Endothelial cell of umbilical vein (primary cell): ENCODE results near the gene SLC24A3.

Experiments used
- CTCF ChIP-seq, 2 donors: IDR thresholded peaks; 1 replicate in 1 of 2; 2 replicates in 1 of 2; pipeline ENCODE4 v1.5.1; 2011; ENCODE audit warnings: low read length in 2 of 2, mild to moderate bottlenecking in 2 of 2, moderate library complexity in 2 of 2, control low read depth in 1 of 2, inconsistent platforms in 1 of 2, low read depth in 1 of 2; ENCODE audit not compliant: insufficient read depth in 1 of 2; ENCODE audit errors: extremely low read depth in 1 of 2
- EZH2 ChIP-seq: IDR thresholded peaks from 2 replicates; pipeline ENCODE4 v1.6.1; 2012; ENCODE audit warnings: borderline replicate concordance, low read depth, mild to moderate bottlenecking, moderate library complexity, low read length, inconsistent platforms; ENCODE audit not compliant: severe bottlenecking
- FOS ChIP-seq: IDR thresholded peaks from 2 replicates; pipeline ENCODE4 v1.6.1; 2011; ENCODE audit warnings: mild to moderate bottlenecking, low read length, moderate library complexity, borderline replicate concordance; ENCODE audit not compliant: insufficient read depth
- JUN ChIP-seq: IDR thresholded peaks from 2 replicates; pipeline ENCODE4 v1.6.1; 2011; ENCODE audit warnings: borderline replicate concordance, low read depth; ENCODE audit not compliant: insufficient read length, insufficient read depth
- MAX ChIP-seq: IDR thresholded peaks from 2 replicates; pipeline ENCODE4 v1.6.1; 2011; ENCODE audit not compliant: insufficient read depth, insufficient read length
- MYC ChIP-seq: IDR thresholded peaks from one replicate; pipeline ENCODE4 v1.6.1; 2011; ENCODE audit warnings: mild to moderate bottlenecking, low read depth, low read length
- POLR2A ChIP-seq: IDR thresholded peaks from 2 replicates; pipeline ENCODE4 v1.6.1; 2012; ENCODE audit warnings: low read depth, mild to moderate bottlenecking, control low read depth, low read length
- POLR2AphosphoS5 ChIP-seq: IDR thresholded peaks from 2 replicates; pipeline ENCODE4 v1.6.1; 2012; ENCODE audit warnings: low read depth, mild to moderate bottlenecking, control low read depth, low read length, moderate library complexity; ENCODE audit not compliant: insufficient read depth

- TF ChIP-seq CTCF (IDR thresholded peaks at IDR 0.05; ENCODE audit: extremely low read depth in 1 of 2, insufficient read depth in 1 of 2, low read depth in 1 of 2, low read length in 2 of 2) (no peak), MAX (no peak), MYC (no peak), EZH2 (no peak), POLR2AphosphoS5 (no peak), FOS (no peak), POLR2A (no peak), JUN (no peak)
Measured at GRCh38 chr20:19487420-19487819, 275.0 kb downstream of the SLC24A3 start.
